ENCODE data around the gene REEP6.
"Not testable (repeated sequence)": the region's sequence is repeated elsewhere in the genome, so short reads cannot be mapped to it uniquely, and the experiment has no call there.

Gene REEP6

DNA sequence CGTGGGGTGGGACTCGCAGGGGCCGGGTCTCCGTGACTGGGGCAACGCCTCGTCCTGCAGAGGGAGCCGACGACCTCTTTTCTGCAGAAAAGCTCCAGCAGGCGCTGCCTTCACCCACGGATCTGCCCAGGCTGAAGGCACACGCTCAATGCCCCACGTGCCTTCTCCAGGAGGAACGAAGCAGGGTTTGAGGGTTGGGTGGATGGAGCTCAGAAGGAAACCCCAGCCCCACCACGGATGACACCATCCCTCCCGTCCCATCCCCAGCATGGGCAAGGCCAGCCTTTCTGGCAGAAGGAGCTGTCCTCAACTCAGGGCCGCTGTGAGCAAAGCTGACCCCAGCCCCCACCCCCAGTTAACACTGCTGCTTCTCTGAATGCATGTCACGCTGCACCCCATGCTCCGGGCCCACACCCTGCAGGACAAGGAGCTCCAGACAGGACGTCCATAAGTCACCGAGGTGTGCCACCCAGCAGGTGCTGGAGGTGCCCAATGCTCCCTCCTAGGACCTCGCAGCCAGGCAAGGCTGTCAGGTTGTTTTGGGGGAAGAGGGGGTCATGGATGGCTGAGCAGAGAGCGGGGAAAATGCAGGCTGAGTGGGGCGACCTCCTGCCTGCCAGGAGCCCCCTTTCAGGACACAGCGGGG lies 19.3 kb upstream of the REEP6 start:
- DNase-seq (ENCODE audit: low read depth in 2 of 3, low spot score in 2 of 3), result no peak

DNA sequence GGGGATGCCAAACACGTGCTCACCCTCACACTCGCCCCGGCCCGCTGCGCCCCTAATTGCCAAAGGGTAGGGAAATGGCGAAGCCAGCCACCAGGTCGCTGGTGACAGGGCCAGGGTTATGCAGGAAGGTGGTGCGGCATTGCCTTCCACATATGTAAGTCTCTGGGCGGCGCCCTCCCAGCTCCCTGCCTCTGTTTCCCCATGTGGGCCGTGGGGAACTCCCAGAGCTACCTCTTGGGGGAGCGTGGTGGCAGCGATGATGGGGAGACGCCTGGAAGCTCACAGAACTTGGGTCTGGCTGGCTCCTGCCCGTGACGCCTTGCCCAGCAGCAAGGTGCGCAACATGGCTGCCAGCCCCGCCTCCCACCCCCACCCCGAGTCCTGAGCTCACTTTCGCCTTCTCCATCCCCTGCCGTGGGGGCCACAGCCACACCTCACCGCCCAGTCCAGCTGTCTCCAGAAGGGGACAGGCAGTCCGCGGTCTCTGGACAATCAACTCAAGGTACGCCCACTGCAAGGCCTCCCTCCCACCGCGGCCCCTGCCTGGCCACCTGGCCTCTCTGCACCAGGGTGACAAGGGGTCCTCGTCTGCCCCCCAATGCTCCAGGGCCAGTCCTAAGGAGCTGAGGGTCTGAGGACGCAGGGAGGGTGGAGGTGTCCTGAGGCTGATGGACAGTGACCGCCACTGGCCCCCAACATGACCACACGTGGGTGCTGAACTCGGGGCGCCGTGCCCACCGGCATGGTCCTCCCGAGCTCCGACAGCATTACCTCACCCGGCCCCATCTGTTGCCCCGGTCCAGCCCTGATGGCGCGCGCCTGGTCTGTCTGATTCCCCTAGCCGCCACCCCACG lies 18.5 kb upstream of the REEP6 start:
- DNase-seq (ENCODE audit: low read depth in 2 of 3, low spot score in 2 of 3), result no peak

DNA sequence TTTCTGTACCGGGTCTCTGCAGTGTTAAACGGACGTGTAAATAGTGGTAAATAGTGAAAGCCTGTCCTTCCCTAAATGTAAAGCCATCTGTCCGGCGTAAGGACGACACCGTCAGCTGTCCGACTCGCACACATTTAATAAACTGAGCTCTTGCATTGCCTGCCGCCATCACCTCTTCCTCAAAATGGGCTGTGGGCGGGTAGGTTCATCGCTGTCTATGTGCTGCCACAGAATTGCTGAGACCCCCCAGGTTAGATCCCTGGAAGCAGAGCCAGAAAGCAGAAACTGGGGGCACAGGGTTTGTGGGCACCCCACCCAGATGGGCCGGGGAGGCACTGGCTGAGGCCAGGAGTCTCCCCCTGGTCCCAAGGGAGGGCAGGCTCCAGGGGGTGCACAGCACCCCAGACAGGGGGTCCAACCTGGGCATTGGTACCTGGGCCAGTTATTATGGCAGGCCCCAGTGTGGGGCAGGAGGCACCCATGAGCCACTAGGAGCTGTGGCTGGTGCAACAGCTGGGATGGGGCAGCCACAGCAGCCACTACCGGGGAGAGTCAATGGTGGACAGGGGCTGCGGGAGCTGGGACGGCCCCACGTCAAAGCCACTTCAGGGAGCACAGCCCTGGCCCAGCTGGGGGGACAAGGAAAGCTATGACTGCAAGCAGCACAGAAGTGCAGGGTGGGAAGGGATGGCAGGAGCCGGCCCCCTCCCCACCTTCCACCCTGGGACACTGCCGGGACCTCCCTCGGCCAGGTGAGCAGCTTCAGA lies 17.7 kb upstream of the REEP6 start:
- DNase-seq (ENCODE audit: low read depth in 2 of 3, low spot score in 2 of 3), result no peak

DNA sequence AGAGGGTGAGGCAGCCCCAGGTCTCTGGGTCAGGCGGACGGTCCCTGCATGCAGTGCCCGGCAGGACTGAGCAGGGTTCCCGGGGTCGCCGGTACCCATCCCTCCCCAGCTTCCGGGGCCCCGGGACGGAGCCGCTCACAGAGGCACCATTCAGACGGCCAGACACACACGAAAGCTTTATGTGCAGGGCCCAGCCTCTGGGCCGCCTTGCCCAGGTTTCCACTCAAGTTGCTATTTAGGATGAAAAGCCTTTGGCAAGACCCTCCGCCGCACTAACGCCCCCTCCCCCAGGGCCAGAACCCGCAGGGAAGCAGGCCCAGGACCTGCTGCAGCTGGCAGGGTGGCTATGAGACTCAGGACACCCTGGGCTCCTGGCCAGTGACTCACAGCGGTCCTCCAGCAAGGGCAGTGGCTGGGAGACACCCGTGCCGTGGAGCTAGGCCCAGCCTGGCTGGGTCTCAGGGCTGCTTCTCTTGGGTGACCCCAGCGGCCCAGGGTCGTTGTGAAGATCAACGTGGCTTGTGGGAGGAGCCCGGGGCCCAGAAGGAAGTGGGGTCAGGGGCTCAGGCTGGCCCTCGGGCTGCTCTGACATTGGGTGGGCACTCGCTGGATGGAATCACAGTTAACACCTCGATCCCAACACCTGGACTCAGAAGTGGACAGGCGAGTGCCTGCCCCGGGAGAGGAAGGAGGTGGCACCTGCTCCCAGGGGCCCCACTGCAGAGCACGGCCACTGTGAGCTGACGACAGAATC lies 16.8 kb upstream of the REEP6 start:
- no peak for DNase-seq (ENCODE audit: low read depth in 2 of 3, low spot score in 2 of 3)

DNA sequence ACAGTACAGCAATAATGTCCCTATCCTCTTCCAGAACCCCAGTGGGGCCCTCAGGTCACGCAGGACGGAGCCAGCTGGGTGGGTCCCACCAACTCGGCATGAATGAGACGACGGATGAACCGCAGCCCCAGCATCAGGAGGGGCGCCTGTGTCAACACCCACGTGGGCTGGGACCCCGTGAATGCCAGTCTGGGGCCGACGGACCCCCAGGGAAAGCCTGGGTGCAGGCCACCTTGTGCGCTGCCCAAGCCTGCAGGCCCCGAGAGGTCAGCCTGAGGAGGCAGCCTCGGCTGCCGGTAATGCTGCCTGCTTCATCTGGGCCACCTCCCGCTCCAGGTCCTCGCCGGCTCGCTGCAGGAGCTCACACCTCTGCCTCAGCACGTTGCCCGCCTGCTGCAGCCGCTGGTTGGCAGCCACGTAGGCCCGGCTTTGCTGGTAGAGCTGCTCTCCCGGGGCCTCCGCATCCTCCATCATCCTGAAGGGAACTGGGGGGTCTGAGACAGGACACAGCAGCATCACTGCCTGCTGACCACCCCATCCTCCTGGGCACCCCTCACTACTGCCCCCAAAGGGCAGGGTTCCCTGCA lies 16.1 kb upstream of the REEP6 start:
- no peak for DNase-seq (ENCODE audit: low read depth in 2 of 3, low spot score in 2 of 3)

DNA sequence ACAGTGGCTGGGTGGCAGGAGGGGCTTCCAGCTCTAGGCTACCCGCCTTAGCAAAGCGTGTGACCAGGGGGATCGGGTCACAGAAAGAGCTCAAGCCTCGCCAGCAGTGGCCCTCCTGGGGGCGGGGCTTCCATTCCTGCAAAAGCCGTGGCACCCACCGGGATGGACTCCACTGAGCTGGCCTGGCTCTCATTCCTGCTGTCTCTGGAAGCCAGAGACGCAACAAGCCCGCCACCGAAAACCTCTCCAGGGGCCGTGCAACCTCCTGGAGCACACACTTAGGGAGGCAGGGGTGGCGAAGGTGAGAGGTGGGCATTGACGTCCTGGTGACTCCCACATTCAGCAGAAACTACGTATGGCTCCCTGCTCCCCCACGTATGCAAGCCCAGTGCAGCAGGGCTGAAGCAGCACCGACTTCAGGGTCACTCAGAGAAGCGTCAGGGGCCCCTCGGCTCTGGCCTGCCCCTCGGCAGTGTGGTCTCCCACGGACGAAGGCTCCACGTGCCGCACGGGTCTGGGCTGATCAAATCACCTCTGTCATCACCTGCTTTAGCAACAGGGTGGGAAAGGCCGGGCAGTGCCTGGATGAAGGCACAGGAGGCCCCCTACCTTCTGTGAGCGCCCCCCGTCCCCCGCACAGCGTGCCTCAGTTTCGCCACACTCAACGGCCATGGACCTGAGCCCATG lies 15.1 kb upstream of the REEP6 start:
- no peak for DNase-seq (ENCODE audit: low read depth in 2 of 3, low spot score in 2 of 3)

DNA sequence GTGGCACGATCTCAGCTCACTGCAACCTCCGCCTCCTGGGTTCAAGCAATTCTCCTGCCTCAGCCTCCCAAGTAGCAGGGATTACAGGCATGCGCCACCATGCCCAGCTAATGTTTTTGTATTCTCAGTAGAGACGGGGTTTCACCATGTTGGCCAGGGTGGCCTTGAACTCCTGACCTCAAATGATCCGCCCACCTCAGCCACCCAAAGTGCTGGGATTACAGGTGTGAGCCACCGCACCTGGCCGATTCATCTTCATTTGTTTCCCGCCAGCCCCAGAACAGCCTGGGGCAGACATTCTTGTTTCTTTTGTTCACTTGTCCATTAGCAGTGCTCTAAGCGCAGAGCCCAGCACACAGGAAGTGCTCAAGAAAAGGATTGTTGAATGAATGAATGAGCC lies 13.9 kb upstream of the REEP6 start:
- DNase-seq (ENCODE audit: low read depth in 2 of 3, low spot score in 2 of 3), result not testable (repeated sequence)

DNA sequence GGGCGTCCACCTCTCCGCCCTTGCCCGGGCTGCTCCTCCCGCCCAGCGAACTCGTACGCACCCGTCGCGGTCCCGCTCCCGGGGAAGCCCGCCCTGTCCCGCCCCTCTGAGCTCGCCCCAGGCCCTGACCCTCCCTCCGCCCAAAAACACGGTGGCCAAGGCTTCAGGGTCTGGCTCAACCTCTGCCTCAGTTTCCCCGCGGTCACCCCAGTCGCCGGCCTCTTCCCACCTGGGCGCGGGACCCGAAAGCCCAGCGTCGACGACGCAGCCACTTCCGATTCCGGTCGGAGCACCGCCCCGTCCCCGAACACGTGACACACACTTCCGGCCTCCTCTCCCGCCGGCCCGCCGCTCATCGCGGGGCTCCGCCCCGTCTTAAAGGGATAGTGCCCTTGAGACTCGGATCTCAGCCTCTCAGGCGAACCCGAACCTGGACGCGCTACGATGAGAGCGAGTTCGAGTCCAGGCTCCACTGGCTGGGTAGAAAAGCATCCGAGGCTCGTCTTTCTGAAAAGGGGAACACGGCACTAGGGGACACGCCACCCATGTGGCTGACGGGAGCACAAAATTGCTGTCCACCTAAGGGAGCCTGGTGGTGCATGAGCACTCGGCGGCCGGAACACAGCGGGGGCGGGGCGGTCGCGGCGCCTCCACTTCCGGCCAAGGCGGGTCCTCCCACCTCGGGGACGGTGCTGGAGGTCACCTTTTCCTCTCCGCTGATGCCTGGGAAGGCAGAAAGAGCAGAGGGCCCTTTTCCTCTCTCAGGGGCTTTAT lies 11.9 kb upstream of the REEP6 start, which contains the start of gene C19orf25:
Gene C19orf25 (minus strand): TSS at position 282 of the 774 bp plus-strand sequence. CDS start 312 bp downstream, outside the sequence.
- peak; percentile 79 to 87 (median 86) for DNase-seq (ENCODE audit: low read depth in 2 of 3, low spot score in 2 of 3)

DNA sequence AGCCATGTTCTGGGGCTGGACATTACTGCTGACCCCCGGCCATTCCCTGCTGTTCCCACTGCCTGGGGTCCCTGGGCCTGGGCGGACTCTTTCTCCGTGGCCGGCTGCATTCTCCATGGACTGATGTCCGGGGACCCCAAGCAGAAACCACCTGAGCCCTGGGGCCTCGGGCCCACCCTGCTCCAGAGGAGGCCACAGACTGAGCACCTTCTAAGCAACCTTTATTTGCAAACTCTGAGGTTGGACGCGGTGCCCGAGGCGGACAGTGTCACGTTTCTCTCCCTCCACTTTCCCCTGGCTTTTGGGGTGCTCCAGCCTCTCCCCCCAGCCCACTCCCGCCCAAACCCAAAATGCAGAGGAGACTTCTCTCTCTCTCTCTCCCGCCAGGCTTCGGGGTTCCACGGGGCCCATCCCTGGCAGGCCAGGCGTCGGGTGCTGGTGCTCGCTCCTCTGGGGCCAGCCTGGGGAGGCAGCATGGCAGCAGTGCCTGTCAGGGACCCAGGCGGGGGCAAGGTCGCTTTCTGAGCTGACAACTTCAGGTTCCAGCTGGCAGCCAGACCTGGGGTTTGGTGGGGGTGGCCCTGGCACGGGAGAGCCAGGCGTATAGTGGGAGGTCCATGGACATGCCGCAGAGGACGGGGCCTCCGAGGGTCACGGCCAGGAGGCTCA lies 9.6 kb upstream of the REEP6 start:
- no peak for DNase-seq (ENCODE audit: low read depth in 2 of 3, low spot score in 2 of 3)

DNA sequence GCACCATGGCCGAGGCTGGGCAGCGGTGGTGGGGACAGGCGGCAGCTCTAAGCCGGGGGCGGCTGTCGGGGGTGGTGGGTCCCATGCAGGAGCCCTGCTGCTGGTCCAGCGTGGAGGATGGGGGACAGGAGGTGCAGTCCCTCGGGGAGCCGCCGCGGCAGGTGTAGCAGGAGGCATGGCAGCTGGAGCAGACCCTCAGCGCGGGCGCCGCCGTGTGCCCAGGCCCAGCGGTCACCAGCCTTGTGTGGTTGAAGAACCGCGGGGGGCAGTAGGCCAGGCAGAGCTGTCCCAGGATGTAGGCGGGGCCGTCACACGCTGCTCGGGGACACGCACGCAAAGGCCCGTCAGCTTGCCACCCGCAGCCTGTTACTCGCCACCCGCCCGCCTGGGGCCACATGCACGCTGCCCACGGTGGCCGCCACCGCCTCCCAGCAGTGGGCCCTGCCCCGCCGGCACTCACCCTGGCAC lies 9.1 kb upstream of the REEP6 start:
- no peak for DNase-seq (ENCODE audit: low read depth in 2 of 3, low spot score in 2 of 3)

DNA sequence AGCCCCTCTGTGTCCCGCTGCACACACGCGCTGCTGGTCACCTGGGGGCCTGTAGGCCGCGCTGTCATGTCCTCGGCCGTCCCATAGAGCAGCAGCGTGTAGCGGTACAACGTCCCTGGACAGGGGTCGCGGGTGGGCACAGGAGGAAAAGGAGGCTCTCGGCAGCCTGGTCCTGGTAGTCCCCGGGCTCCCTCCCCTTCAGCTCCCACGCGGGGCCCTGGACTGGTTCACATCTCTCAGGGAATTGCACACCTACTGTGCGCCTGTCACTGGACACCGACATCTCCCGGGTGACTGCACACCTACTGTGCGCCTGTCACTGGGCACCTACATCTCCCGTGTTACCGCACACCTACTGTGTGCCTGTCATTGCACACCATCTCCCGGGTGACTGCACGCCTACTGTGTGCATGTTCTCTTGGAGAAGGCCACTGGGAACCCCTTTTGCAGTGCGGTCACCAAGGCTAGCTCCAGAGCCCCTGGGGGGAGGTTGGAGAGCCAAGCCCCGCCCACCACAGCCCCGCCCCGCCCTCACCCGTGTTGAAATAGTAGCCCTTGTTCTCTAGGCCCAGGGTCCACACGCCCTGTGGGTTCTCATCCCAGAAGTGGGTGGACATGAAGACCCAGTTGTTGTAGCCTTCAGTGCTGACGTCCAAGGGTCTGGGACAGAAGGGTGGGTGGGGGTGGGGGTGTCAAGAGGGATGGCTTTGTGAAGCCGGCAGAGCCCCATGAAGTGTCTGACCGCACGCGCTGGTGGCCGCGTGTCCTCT lies 8.4 kb upstream of the REEP6 start:
- DNase-seq (ENCODE audit: low read depth in 2 of 3, low spot score in 2 of 3), result no peak

DNA sequence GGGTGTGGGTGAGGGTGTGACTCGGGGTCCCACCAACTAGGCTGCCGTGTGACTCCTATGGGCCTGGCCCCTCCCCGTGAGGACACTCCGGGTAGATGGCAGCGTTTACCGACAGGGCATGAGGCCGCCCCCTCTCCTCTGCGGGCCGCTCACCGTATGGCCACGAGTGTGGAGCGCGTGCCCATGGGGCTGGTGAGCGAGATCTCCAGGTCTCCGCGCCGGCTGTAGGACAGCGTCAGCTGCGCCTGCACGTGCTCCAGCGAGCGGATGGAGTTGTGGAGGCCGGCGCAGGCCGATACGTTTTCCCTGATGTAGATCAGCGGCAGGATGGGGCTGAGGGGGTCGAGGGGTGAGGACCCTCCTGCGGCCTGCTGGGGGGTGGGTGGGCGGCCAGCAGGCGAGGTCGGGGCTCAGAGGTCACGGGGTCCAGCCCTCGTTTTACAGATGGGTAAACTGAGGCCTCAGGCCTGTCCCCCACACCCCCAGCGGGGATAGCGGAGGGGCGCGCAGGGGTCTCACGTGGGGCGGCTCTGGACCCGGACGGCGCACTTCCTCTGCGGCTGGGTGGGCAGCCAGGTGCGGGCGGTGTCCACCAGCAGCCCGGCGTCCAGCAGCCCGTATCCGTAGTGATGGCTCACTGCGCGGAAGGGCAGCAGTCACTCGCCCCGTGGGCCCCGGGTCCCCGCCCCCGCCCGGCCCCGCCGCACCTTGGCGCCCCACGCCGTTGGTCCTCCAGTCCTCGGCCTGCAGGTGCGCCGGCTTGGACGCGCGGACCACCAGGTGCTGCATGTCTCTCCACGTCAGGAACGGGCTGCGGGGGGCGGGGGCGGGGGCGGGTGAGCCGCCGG lies 7.6 kb upstream of the REEP6 start:
- no peak for DNase-seq (ENCODE audit: low read depth in 2 of 3, low spot score in 2 of 3)

DNA sequence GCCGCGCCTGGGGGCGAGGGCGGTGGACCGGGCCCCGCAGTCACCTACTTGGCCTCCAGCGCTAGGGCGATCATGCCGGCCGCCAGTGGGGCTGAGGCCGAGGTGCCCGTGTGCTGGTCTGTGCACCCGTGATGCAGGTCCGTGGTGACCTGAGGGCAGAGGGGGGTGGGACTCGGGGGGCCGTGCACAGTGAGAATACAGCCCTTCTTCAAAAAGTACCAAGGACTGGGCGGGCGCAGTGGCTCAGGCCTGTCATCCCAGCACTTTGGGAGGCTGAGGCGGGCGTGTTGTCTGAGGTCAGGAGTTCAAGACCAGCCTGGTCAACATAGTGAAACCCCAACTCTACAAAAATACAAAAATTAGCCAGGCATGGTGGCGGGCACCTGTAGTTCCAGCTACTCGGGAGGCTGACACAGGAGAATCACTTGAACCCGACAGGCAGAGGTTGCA lies 7.0 kb upstream of the REEP6 start:
- DNase-seq (ENCODE audit: low read depth in 2 of 3, low spot score in 2 of 3), result no peak

DNA sequence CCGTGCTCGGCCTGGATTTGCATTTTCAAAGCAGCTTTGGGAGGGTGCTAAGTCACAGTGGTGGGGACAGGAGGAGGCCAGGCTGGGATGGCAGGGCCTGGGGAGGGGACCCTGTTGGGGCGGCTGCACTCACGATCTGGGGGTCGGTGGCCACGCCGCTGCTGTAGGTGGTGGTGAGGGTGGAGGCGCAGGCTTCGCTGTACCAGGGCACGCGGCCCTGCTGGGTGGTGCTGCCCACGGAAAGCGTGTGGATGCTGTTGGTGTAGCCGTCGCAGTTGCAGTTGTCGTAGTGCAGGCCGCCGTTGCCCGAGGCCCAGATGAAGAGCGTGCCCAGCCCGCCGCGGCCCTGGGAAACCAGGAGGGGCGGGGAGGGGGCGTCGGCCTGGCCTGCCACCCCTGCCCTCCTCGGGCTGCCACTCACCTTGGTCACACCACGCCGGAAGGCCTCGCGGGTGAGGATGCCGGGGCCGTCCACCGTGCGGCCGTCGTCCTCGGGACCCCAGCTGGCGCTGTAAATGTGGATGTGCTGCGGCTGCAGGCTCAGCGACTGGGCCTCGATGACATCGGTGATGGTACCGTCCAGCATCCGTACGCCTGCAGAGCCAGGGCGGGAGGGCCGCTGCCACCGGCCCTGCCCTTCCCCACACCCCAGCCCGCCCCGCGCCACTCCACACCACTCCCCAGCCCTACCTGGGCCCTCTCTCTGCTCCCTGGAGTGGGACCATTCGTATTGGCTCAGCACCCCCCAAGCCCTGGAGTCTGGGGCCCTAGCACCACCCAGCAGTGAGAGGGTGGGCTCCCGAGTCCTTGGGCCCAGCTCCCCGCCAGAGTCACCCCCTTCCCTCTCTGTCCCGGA lies 4.0 kb upstream of the REEP6 start:
- DNase-seq (ENCODE audit: low read depth in 2 of 3, low spot score in 2 of 3), result no peak

DNA sequence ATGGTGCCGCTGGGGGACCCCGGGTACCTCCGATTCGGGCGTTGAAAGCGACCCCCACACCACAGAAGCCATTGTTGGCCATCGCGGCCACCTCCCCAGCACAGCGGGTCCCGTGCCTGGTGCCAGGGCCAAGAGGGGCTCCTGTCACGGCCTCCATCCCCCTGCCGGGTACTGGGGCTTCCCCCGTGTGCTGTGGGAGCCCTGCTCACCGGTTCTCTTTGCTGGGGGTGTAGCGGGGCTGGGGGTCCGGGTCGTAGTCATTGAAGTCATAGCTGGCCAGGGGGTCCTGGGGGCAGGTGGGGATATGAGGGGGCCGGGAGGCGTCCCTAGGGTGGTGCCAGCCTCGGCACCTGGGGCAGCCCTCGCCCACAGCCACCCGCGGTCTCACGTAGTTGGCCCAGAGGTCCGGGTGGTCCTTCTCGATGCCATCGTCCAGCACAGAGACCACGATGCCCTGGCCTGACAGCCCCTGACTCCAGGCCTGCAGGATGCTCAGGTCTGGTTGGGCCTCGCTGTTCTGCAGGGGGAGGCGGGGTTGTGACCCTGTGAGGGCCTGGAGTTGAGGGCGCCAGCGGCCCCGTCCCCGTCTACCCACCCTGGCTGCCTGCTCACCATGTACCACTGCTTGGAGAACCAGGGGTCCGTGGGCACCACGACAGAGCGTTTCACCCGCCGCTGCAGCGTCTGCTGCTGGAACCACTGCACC lies 3.3 kb upstream of the REEP6 start:
- DNase-seq (ENCODE audit: low read depth in 2 of 3, low spot score in 2 of 3), result no peak

DNA sequence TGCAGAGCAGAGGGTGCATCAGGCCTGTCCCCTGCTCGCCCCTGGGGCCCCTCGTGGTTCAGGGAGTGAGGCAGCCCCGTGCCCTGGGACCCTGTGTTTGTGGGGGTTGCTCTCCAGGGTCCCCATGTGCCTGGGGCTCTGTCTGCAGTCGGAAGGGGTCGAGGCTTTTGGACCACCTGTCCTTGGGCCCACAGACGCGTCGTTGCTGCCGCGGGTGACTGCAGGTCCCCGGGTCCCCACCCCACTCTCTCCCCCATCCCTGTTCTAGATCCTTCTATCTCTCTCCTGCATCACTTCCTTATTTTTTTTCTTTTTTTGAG lies 2.7 kb upstream of the REEP6 start:
- no peak for DNase-seq (ENCODE audit: low read depth in 2 of 3, low spot score in 2 of 3)
